ENCODE data around the gene PODXL2.
A peak's percentile ranks its signal among the peaks of the same experiment; 100 is the strongest.

Gene PODXL2

GRCh38 chr3:127655641-127656040, 26.7 kb downstream of the PODXL2 start:
- H3K27me3 Mint-ChIP-seq = no peaks in the 10 kb centered on the region
- H3K9me3 Mint-ChIP-seq = no peaks in the 10 kb centered on the region
- DNase-seq (no peak), ATAC-seq (no peak)
- H3K27ac Mint-ChIP-seq = no peak overlapping the region
- H3K4me3 Mint-ChIP-seq = no peak overlapping the region
- H3K4me1 Mint-ChIP-seq = no peaks in the 10 kb centered on the region

DNA sequence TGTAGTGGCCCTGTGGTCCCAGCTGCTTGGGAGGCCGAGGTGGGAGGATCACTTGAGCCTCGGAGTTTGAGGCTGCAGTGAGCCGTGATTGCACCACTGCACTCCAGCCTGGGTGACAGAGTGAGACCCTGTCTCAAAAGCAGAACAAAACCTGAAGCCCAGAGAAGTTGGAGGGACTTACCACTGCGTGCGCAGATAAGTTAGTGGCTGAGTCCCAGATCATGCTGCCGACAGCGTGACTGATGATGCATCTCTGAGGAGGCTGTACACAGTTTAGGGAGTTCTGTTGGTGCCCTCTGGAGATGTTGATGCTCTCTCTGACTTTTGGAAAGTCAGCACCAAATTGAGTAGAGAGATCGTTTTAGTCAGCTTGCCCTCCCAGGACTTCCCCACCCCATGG, 27.9 kb downstream of the PODXL2 start:
- no peaks in the 10 kb centered on the region for H3K27me3 Mint-ChIP-seq
- ATAC-seq = no peak
- H3K9me3 Mint-ChIP-seq = no peaks in the 10 kb centered on the region
- no peaks in the 10 kb centered on the region for H3K4me1 Mint-ChIP-seq
- no peak overlapping the region for H3K27ac Mint-ChIP-seq
- no peak for DNase-seq
- H3K4me3 Mint-ChIP-seq = no peak overlapping the region

DNA sequence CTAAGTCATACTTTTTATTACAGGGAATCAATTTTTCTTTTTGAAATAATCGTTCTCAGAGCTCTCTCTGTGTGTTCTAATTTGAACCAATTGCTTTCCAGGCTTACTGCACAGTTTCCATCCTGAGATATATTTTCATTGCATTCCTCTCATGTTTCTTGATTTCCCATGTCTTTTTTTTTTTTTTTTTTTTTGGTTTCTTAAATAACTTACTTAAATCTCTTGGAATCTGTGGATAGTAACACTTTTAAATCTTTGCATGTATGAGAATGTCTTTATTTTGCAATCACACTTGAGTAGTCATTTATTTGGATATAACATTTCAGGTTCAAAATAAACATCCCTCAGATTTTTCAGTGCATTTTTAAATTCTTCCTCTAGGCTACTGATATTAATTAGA, 29.2 kb downstream of the PODXL2 start:
- no peak for DNase-seq
- no peaks in the 10 kb centered on the region for H3K9me3 Mint-ChIP-seq
- no peaks in the 10 kb centered on the region for H3K27me3 Mint-ChIP-seq
- no peak overlapping the region for H3K4me3 Mint-ChIP-seq
- ATAC-seq = no peak
- no peak overlapping the region for H3K27ac Mint-ChIP-seq
- H3K4me1 Mint-ChIP-seq = no peaks in the 10 kb centered on the region

GRCh38 chr3:127660621-127661251, 31.8 kb downstream of the PODXL2 start:
- Mint-ChIP-seq H3K27me3 (no peaks in the 10 kb centered on the region), H3K27ac (no peak overlapping the region), H3K4me1 (no peaks in the 10 kb centered on the region), H3K4me3 (no peak overlapping the region), H3K9me3 (no peaks in the 10 kb centered on the region)
- ATAC-seq (no peak), DNase-seq (no peak)

DNA sequence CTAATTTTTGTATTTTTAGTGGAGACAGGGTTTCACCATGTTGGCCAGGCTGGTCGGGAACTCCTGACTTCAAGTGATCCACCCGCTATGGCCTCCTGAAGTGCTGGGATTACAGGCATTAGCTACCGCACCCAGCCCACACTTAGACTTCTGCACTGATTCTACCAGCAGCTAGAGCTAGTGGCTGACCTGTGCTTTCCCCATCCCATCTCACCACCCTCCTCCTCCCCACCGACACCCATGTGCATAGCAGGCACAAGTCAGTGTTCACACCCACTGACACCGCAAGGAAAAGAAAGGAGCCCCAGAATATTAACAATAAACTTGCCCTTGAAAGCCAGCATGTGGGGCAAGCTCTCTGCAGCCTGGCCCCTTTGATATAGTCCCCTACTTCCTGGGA, 32.6 kb downstream of the PODXL2 start:
- H3K4me3 Mint-ChIP-seq = no peak overlapping the region
- H3K27me3 Mint-ChIP-seq = no peaks in the 10 kb centered on the region
- DNase-seq = no peak
- H3K9me3 Mint-ChIP-seq = no peaks in the 10 kb centered on the region
- H3K4me1 Mint-ChIP-seq = no peaks in the 10 kb centered on the region
- H3K27ac Mint-ChIP-seq = peak overlapping the region in 1 of 2 donors; percentile 68
- ATAC-seq = no peak

GRCh38 chr3:127662001-127662469, 33.0 kb downstream of the PODXL2 start:
- DNase-seq (no peak), ATAC-seq (no peak)
- H3K9me3 Mint-ChIP-seq = no peaks in the 10 kb centered on the region
- H3K27me3 Mint-ChIP-seq = no peaks in the 10 kb centered on the region
- no peaks in the 10 kb centered on the region for H3K4me1 Mint-ChIP-seq
- no peak overlapping the region for H3K4me3 Mint-ChIP-seq
- H3K27ac Mint-ChIP-seq = peak overlapping the region in 1 of 2 donors; percentile 68

- ATAC-seq = no peak
- Mint-ChIP-seq H3K4me3 (no peak overlapping the region), H3K9me3 (no peaks in the 10 kb centered on the region)
Measured at GRCh38 chr3:127663151-127663550, 34.2 kb downstream of the PODXL2 start.

DNA sequence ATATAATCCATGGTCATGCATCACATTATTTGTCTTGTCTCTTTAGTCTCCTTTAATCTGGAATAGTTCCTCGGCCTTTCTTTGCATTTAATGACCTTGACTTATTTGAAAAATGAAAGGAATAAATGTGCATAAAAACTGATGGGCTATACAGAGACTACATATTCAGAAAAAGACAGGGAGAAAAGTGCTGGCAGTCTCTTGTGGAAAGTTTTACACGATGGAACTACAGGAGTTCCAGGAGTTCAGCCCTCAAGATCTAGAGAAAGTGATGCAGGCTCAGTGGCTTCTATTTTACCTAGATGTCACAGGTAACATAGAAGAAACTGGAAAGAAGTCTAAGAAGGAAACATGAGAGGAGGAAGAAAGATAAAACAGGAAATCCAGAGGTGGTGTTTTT, 36.2 kb downstream of the PODXL2 start:
- H3K27me3 Mint-ChIP-seq = no peaks in the 10 kb centered on the region
- ATAC-seq (no peak), DNase-seq (no peak)
- H3K4me3 Mint-ChIP-seq = no peak overlapping the region
- no peaks in the 10 kb centered on the region for H3K9me3 Mint-ChIP-seq
- no peak overlapping the region for H3K27ac Mint-ChIP-seq
- no peaks in the 10 kb centered on the region for H3K4me1 Mint-ChIP-seq

More at GRCh38 chr3:127663151-127663550, 34.2 kb downstream of the PODXL2 start:
- Mint-ChIP-seq H3K27me3 (no peaks in the 10 kb centered on the region), H3K27ac (peak overlapping the region in 1 of 2 donors; percentile 35), H3K4me1 (no peaks in the 10 kb centered on the region)
- no peak for DNase-seq

DNA sequence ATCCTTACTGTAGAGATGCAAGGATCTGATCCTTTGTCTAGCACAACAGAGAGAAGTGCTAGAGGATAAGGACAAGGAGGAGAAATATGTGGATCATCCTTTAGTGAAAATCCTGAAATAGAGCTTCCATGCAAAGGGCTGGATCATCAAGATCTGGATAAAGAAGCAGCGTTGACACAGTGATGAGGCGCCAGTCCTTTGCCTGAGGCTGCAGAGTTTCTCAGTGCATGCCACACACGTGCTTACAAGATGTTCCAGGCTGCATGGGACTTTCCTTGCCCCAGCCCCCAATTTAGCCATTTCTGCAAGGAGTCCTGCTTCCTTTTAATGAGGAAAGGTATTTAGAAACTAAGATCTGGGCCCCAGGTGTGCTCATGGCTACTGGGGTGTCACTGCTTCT, 36.6 kb downstream of the PODXL2 start:
- no peaks in the 10 kb centered on the region for H3K4me1 Mint-ChIP-seq
- no peak for ATAC-seq
- H3K4me3 Mint-ChIP-seq = no peak overlapping the region
- no peak overlapping the region for H3K27ac Mint-ChIP-seq
- no peak for DNase-seq
- no peaks in the 10 kb centered on the region for H3K27me3 Mint-ChIP-seq
- H3K9me3 Mint-ChIP-seq = no peaks in the 10 kb centered on the region

DNA sequence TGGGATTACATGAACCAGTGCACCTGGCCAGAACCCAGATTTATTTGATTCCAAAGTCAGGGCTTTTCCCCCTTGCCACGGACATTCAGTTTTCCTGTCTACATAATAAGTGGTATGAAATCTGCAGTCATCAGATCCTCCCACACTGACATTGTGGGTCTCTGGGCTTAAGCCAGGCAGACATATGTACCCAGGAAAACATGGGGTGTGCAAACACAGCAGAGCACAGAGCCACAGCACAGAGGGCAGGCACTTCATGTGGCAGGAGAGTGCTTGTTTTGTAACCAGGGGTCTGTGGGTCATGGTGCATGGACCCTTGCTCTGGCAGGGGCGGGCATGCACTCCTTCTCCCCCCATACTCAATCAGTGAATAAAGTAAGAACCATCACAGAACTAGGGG, 37.7 kb downstream of the PODXL2 start:
- Mint-ChIP-seq H3K9me3 (no peaks in the 10 kb centered on the region), H3K27ac (no peak overlapping the region), H3K4me1 (peaks cover 10% of the 10 kb centered on the region), H3K27me3 (no peaks in the 10 kb centered on the region), H3K4me3 (no peak overlapping the region)
- ATAC-seq = no peak
- no peak for DNase-seq

DNA sequence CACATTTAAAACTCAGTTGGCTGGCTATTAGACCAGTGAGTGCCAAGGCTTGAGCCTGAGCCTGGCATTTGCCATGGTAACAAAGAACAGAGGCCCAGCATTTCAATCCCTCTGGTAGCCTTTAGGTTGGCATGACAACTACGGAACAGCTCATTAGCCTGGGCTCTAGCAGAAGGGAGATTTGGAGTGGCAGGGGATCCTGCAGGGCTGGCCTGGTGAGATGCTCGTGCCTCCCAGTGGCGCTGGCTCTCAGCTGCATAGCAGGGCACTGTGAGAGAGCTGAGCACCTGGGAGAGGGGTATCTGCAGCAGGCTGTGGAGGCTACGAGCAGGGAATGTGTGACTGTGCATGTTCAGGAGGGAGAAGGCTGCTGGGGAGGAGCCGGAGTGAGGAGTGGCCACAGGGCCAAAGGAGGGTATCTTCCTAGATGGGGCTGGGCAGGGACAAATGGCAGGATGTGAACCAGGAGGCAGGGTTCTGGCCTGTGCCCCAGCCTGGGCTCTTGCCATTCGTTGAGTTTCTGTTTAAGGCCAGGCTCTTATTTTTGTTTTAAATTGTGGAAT, 38.2 kb downstream of the PODXL2 start:
- no peak overlapping the region for H3K4me3 Mint-ChIP-seq
- no peak for DNase-seq
- no peaks in the 10 kb centered on the region for H3K9me3 Mint-ChIP-seq
- peaks cover 14% of the 10 kb centered on the region for H3K4me1 Mint-ChIP-seq
- no peak overlapping the region for H3K27ac Mint-ChIP-seq
- ATAC-seq = no peak
- H3K27me3 Mint-ChIP-seq = no peaks in the 10 kb centered on the region

DNA sequence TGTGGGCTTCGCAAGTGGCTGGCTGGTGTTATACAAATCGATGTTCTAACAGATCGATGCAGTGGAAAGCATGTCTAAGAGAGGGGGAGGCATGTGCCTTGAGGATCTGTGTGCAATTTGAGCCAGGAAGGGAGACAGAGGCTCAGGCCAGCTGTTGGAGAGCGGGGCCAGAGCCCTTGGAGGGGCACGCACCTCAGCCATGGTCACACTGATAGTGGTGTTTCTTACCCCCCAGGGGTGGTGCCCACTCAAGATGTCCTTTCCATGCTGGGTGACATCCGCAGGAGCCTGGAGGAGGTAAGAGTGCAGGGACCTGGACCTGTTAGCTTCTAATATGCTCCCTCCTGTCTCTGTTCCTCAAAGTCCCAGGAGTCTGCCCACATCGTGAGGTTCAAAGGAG, 39.9 kb downstream of the PODXL2 start:
- H3K27me3 Mint-ChIP-seq = no peaks in the 10 kb centered on the region
- no peaks in the 10 kb centered on the region for H3K9me3 Mint-ChIP-seq
- DNase-seq (no peak), ATAC-seq (no peak)
- H3K4me3 Mint-ChIP-seq = no peak overlapping the region
- H3K27ac Mint-ChIP-seq = no peak overlapping the region
- H3K4me1 Mint-ChIP-seq = peaks cover 20% of the 10 kb centered on the region

DNA sequence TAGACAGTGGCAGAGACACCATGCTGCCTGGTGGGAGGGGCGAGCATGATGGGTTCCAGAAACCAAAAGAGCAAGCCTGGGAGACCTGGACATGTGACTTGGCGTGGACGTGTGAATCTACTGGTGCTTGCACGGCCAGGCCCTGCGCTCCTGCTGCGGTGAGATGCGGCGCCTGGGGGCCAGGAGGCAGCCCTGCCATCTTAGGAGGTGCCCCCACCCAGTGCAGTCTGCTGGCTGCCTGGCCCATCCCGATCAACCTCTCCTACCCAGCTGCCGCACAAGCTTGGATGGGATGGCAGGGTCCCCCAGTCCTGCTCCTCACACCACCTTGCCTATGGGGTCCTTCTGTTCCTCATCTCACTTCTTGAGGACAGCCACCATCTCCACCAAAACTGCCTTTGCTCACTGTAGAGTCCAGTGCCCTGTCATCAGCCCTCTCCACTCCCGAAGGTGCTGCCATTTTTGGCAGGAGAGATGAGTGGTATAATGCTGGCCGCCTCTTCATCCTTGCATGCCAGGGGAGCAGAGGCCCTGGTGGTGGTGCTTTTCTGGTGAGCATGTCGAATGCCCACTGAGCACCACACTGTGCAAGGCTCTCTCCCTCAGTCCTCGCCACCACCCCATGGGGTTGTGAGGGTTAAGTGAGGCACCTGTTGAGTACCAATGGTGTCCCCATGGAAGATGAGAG, 40.7 kb downstream of the PODXL2 start:
- Mint-ChIP-seq H3K4me3 (no peak overlapping the region), H3K9me3 (no peaks in the 10 kb centered on the region), H3K27me3 (no peaks in the 10 kb centered on the region), H3K4me1 (peaks cover 28% of the 10 kb centered on the region), H3K27ac (peak overlapping the region in 1 of 2 donors; percentile 68)
- no peak for DNase-seq
- ATAC-seq = no peak

DNA sequence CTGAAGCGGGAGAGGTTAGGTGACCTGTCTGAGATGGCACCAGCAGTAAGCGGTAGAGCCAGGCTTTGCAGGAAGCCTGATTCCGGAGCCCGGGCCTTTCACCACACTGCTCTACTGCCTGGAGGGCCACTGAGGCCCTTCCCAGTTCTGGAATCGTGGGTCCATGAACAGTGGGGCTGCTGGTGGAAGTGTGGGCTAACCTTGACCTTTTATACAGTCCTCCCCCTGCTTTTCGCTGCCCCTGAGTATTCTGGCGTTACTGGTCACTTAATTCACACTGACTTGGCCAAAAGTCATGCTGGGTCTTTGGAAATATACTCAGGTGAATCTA, 41.2 kb downstream of the PODXL2 start:
- no peak for DNase-seq
- no peak overlapping the region for H3K27ac Mint-ChIP-seq

DNA sequence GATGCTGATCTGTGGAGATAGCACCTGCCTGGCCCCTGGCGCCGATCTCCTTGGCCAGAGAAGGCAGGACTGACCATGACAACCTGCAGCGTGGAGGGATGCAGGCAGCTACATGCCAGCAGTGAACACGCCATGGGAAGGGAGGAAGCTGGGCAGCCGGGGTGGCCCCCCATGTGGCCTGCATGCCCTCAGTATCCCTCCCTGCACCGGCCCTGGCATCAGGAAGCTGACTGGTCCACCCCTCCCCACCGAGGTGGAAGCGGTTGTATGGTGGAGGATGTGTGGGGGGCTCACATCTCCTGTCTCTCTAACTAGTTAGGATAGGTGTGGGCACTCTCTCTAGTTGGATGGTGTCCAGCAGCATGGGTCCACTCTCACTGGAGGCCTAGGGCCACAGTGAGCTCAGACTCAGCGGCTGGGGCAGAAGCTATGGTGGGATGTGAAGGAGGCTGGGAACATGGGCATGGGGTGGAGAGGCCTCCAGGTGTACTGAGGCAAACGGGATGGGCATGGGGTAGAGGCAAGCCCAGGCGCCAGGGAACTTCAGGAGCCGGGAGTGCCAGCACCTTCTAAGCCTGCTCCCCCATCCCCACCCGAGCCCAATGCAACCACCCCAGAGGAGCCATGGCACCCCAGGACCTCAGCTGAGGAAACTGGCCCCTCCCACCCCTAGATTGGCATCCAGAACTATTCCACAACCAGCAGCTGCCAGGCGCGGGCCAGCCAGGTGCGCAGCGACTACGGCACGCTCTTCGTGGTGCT, 42.0 kb downstream of the PODXL2 start:
- no peak for ATAC-seq
- Mint-ChIP-seq H3K27ac (no peak overlapping the region), H3K9me3 (no peaks in the 10 kb centered on the region), H3K27me3 (no peaks in the 10 kb centered on the region), H3K4me3 (peak overlapping the region; percentile 92 to 97), H3K4me1 (peaks cover 36% of the 10 kb centered on the region)
- no peak for DNase-seq

More for the DNA sequence above, 41.2 kb downstream of the PODXL2 start:
- Mint-ChIP-seq H3K4me1 (peaks cover 32% of the 10 kb centered on the region), H3K27me3 (no peaks in the 10 kb centered on the region), H3K9me3 (no peaks in the 10 kb centered on the region), H3K4me3 (no peak overlapping the region)
- no peak for ATAC-seq
